NB4 (cell line): Measurements from ENCODE around the gene GSTT4.

ENCODE experiments used
- DNase-seq: peaks from one replicate; pipeline ENCODE4 v3.0.0; 2010; ENCODE audit warnings: low read depth
- H3K4me3 ChIP-seq: one replicate; pipeline ENCODE4 v1.5.1; 2011; ENCODE audit warnings: mild to moderate bottlenecking, low read depth, low read length, moderate library complexity
- MYC ChIP-seq: IDR thresholded peaks from 2 replicates; pipeline ENCODE4 v1.6.1; 2011; ENCODE audit warnings: low read depth, low read length
- POLR2A ChIP-seq: IDR thresholded peaks from 2 replicates; pipeline ENCODE4 v1.6.1; 2011; ENCODE audit warnings: mild to moderate bottlenecking; ENCODE audit not compliant: insufficient read length; ENCODE audit errors: extremely low read depth
- TF ChIP-seq, protein P1 (sequence below): IDR thresholded peaks from 2 replicates; pipeline ENCODE4 v1.6.1; 2011; ENCODE audit warnings: low read depth, low read length
- TF ChIP-seq, protein P2 (sequence below): IDR thresholded peaks from one replicate; pipeline ENCODE4 v1.5.1; 2012; ENCODE audit warnings: low read depth, low read length

GSTT4 gene

DNA sequence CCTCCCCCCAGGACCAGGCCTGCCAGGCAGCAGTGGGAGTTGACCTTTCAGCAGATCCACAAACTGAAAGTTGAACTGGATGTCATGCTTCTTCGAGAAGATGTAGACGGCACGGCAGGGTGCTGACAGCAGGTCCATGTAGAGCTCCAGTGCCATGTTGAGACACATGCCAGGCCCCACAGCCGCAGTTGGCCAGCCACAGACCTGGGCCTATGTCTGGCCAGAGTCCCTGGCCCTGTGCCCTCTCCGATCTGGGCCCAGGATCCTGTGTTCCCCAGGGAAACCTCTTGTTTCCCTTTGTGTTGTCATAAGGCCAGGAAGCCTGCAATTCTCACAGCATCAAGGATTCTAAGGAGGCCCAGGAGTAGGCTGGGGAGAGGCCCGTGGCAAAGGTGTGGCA lies at the start of gene GSTT4:
TSS of gene GSTT4 (minus strand) at position 253 of the 400 bp plus-strand sequence. CDS start at position 156, 97 bp downstream.
- TF ChIP-seq POLR2A (no peak), MYC (no peak)
- H3K4me3 ChIP-seq: no peak within 1 kb of the TSS
- no peak for DNase-seq

- no peak overlapping the region for H3K4me3 ChIP-seq
- TF ChIP-seq MYC (no peak), POLR2A (no peak)
- TF ChIP-seq, protein P1, sequence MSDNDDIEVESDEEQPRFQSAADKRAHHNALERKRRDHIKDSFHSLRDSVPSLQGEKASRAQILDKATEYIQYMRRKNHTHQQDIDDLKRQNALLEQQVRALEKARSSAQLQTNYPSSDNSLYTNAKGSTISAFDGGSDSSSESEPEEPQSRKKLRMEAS: no peak
- TF ChIP-seq, protein P2, sequence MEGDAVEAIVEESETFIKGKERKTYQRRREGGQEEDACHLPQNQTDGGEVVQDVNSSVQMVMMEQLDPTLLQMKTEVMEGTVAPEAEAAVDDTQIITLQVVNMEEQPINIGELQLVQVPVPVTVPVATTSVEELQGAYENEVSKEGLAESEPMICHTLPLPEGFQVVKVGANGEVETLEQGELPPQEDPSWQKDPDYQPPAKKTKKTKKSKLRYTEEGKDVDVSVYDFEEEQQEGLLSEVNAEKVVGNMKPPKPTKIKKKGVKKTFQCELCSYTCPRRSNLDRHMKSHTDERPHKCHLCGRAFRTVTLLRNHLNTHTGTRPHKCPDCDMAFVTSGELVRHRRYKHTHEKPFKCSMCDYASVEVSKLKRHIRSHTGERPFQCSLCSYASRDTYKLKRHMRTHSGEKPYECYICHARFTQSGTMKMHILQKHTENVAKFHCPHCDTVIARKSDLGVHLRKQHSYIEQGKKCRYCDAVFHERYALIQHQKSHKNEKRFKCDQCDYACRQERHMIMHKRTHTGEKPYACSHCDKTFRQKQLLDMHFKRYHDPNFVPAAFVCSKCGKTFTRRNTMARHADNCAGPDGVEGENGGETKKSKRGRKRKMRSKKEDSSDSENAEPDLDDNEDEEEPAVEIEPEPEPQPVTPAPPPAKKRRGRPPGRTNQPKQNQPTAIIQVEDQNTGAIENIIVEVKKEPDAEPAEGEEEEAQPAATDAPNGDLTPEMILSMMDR: no peak
- DNase-seq: no peak
Measured at GRCh38 chr22:24054356-24054755, 49.1 kb upstream of the GSTT4 start.

DNA sequence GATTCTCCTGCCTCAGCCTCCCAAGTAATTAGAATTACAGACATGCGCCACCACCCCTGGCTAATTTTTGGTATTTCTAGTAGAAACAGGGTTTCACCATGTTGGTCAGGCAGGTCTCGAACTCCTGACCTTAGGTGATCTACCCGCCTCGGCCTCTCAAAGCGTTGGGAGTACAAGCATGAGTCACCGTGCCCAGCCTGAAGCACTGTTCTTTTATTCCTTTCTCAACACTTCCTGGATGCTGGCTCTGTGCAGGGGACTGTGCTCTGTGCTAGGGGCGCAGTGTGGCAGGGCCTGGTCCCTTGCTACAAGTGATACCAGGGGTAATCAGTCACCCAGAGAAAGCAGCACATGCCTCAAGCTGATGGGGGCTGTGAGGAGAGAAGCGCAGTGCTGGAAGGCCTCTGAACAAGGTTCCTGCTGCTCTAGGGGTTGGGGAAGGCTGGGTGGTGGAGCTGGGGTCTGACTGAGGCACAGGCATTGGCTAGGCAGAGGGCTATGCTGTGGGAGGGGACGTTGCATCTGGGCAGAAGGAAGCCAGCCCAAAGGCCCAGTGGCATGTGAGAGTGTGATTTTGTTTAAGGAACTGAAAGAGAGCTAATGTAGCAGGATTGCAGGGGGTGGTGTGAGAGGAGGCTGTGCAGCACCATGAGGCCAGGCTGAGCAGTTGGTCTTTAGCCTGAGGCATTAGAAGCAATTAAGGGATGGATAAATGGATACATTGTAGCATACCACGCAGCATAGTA lies 48.4 kb upstream of the GSTT4 start:
- H3K4me3 ChIP-seq: no peak overlapping the region
- peak; percentile 14 for DNase-seq
- TF ChIP-seq MYC (no peak), POLR2A (no peak)
- TF ChIP-seq, protein P2: no peak
- TF ChIP-seq, protein P1: no peak

DNA sequence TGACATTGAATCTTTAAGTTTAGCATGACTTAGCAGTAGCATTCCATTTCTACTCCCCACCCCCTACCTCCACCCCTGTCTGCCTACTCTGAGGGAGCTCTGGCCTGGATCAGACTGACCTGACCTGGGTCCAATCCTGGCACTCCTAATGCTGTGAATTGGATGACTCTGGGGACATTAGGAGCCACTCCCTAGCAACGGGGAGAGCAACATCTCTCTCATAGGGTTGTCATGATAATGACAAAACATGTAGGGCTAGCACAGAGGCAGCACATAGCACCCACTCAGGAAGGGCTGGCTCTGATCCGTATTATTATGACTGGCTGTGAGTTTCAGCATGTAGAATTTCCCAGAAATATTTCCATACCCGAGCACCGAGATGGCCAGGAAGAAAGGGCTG lies 46.3 kb upstream of the GSTT4 start:
- no peak for DNase-seq
- TF ChIP-seq, protein P2: no peak
- no peak for TF ChIP-seq MYC

DNA sequence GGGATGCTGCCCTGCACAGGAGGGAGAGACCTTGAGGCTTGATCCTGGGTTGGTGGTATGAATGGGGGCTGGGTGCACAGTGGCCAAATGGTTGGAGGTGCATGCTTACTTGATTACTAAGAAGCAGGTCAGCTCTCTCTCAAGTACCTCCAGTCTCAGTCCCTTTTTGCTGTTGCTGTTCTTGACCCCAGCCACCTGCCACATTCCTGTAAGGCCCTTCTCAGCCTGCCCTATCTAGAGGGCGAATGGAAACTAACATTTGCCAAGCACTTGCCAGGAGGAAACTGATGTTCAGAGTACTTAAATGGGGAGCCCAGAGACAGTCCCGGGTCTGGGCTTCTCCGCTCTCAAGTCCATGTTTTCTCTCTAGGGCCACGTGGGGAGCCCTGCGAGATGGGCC lies 45.8 kb upstream of the GSTT4 start:
- no peak for DNase-seq
- TF ChIP-seq, protein P2: no peak
- no peak overlapping the region for H3K4me3 ChIP-seq

More for the DNA sequence above, 46.3 kb upstream of the GSTT4 start:
- no peak overlapping the region for H3K4me3 ChIP-seq

DNA sequence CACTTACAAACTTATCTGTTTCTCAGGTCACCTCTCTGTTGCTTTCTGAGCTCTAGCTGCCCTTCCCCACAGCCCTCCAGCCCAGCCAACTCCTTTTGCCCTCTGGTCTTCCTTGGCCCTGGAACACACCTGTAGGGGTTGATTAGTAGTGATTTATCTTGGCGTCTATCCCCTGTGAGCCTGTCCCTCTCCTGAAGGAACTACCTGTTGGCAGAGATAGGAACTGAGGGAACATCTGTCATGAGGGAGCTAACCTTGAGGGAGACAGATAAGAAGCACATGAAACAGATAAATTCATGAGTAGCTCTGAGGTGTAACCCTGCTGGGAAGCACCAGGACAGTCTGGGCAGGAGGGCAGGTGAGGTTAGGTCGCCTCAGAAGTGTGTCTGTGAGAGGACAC lies 44.7 kb upstream of the GSTT4 start:
- DNase-seq: no peak
- TF ChIP-seq POLR2A (no peak), MYC (no peak)
- TF ChIP-seq, protein P2: no peak
- TF ChIP-seq, protein P1: no peak
- no peak overlapping the region for H3K4me3 ChIP-seq
